A673 (cell line): ENCODE results near the gene IDH1. TPM values are rescaled to one million over a fixed set of nuclear protein-coding genes. Genes with fewer than 3 reads are reported as not detected.
"Not testable (repeated sequence)": the region's sequence is repeated elsewhere in the genome, so short reads cannot be mapped to it uniquely, and the experiment has no call there.

Experiments used
- BruUV-seq: library from RNA; stranded (reverse); fragments of 400-500 nt; replicated peaks from 2 replicates; lab custom pipeline; 2021; lab: Mats Ljungman, UMichigan
- CTCF ChIA-PET: fragments of 300-600 bp; sonication (Branson Sonifier 250); formaldehyde crosslinking; loops from one replicate; lab custom pipeline; 2022; ENCODE audit warnings: antibody characterized with exemption; lab: Charles Lee
- POLR2A ChIA-PET: fragments of 300-600 bp; sonication (Branson Sonifier 250); formaldehyde crosslinking; loops from one replicate; lab custom pipeline; 2022; ENCODE audit warnings: antibody characterized with exemption; ENCODE audit not compliant: low non-redundant PET; lab: Charles Lee
- DNase-seq: peaks from one replicate; pipeline ENCODE4 v3.0.0-alpha.2; 2015; ENCODE audit warnings: low spot score
- H3K27ac ChIP-seq: fragments of 200-600 bp; sonication (generic); 2 replicates; pipeline ENCODE4 v1.5.1; 2016; ENCODE audit warnings: mixed run types, low read depth, mild to moderate bottlenecking, mixed read lengths, antibody characterized with exemption, low read length; ENCODE audit not compliant: poor library complexity, severe bottlenecking
- H3K27me3 ChIP-seq: fragments of 200-600 bp; sonication (generic); replicated peaks from 2 replicates; pipeline ENCODE4 v1.6.1; 2017; ENCODE audit warnings: mixed run types, low read depth, mild to moderate bottlenecking, mixed read lengths, antibody characterized with exemption, low read length; ENCODE audit not compliant: insufficient read depth, poor library complexity
- H3K36me3 ChIP-seq: fragments of 200-600 bp; sonication (generic); 2 replicates; pipeline ENCODE4 v1.6.1; 2016; ENCODE audit warnings: mixed run types, mild to moderate bottlenecking, mixed read lengths, antibody characterized with exemption, low read length; ENCODE audit not compliant: insufficient read depth, poor library complexity, severe bottlenecking
- H3K4me1 ChIP-seq: fragments of 200-600 bp; sonication (generic); 2 replicates; pipeline ENCODE4 v1.6.1; 2017; ENCODE audit warnings: mixed run types, mild to moderate bottlenecking, mixed read lengths, antibody characterized with exemption, low read length; ENCODE audit not compliant: insufficient read depth, poor library complexity, severe bottlenecking
- H3K4me3 ChIP-seq: fragments of 200-600 bp; sonication (generic); 2 replicates; pipeline ENCODE4 v1.5.1; 2016; ENCODE audit warnings: low read depth, mixed run types, mild to moderate bottlenecking, mixed read lengths, low read length; ENCODE audit not compliant: poor library complexity, severe bottlenecking
- H3K9me3 ChIP-seq: fragments of 200-600 bp; sonication (generic); 2 replicates; pipeline ENCODE4 v1.6.1; 2016; ENCODE audit warnings: mixed run types, low read depth, mild to moderate bottlenecking, mixed read lengths, antibody characterized with exemption, low read length; ENCODE audit not compliant: poor library complexity, severe bottlenecking
- CTCF ChIP-seq: fragments of 300-800, 200-600 bp; sonication (generic); conservative IDR thresholded peaks from 2 replicates; pipeline ENCODE4 v1.5.1; 2017; ENCODE audit warnings: low read depth, mild to moderate bottlenecking, antibody characterized with exemption, low read length, moderate library complexity, mixed read lengths
- EZH2 ChIP-seq: fragments of 200-600 bp; sonication (generic); IDR thresholded peaks from 2 replicates; pipeline ENCODE4 v1.6.1; 2017; ENCODE audit warnings: borderline replicate concordance, low read depth, mild to moderate bottlenecking, mixed read lengths, antibody characterized with exemption, low read length; ENCODE audit not compliant: poor library complexity, severe bottlenecking
- intact Hi-C: fragments of 100-400 bp; cut with micrococcal nuclease; formaldehyde crosslinking; loops from one replicate; pipeline ENCODE4 v1.10.0; 2022; ENCODE audit not compliant: unreplicated experiment
- total RNA-seq: library from RNA; stranded (reverse); gene quantifications from 2 replicates; pipeline ENCODE4 v1.2.3, GENCODE V29; 2021

IDH1 gene
- total RNA-seq, 1 experiment from 2014 or later = 191 TPM

- DNase-seq = no peak
- no peak overlapping the region for H3K4me3 ChIP-seq
- H3K36me3 ChIP-seq = no peaks in the 10 kb centered on the region
- ChIA-PET POLR2A (no interaction called here), CTCF (no interaction called here)
- TF ChIP-seq CTCF (no peak), EZH2 (no peak)
- no peaks in the 10 kb centered on the region for H3K9me3 ChIP-seq
- H3K4me1 ChIP-seq = no peaks in the 10 kb centered on the region
- H3K27me3 ChIP-seq = no peaks in the 10 kb centered on the region
- intact Hi-C loops = no loop called here
- H3K27ac ChIP-seq = no peak overlapping the region
- no TSS peak for BruUV-seq
These were observed 27.2 kb downstream of the IDH1 start for GRCh38 chr2:208227581-208228232.

GRCh38 chr2:208224802-208225201 is 30.1 kb downstream of the IDH1 start:
- Histone ChIP-seq H3K9me3 (no peaks in the 10 kb centered on the region), H3K27me3 (no peaks in the 10 kb centered on the region), H3K4me3 (no peak overlapping the region), H3K27ac (no peak overlapping the region), H3K36me3 (no peaks in the 10 kb centered on the region), H3K4me1 (no peaks in the 10 kb centered on the region)
- no TSS peak for BruUV-seq
- no peak for DNase-seq
- intact Hi-C loops = no loop called here
- CTCF ChIA-PET = no interaction called here
- POLR2A ChIA-PET = no interaction called here
- TF ChIP-seq EZH2 (no peak), CTCF (no peak)

- H3K36me3 ChIP-seq = no peaks in the 10 kb centered on the region
- TF ChIP-seq EZH2 = no peak
- no peak for TF ChIP-seq CTCF
- no peaks in the 10 kb centered on the region for H3K4me1 ChIP-seq
- H3K27ac ChIP-seq = no peak overlapping the region
- no peaks in the 10 kb centered on the region for H3K27me3 ChIP-seq
- no peaks in the 10 kb centered on the region for H3K9me3 ChIP-seq
- no TSS peak for BruUV-seq
- POLR2A ChIA-PET = interaction anchor here (0.7 kb wide), 1 partner anchor 20 kb away, joined by 3 read pairs; no protein-coding TSS in a partner anchor
- intact Hi-C loops = no loop called here
- DNase-seq = no peak
- CTCF ChIA-PET = no interaction called here
- no peak overlapping the region for H3K4me3 ChIP-seq
These were observed 32.5 kb downstream of the IDH1 start for GRCh38 chr2:208222351-208222750.

- H3K4me3 ChIP-seq, POLR2A ChIA-PET, H3K4me1 ChIP-seq, DNase-seq, H3K36me3 ChIP-seq, CTCF ChIA-PET, H3K9me3 ChIP-seq, intact Hi-C loops, H3K27ac ChIP-seq, H3K27me3 ChIP-seq, BruUV-seq: not testable (repeated sequence)
These were observed 33.0 kb downstream of the IDH1 start for GRCh38 chr2:208221873-208222272.
